IPS-15b (cell line): ENCODE measurements around the gene SMARCC2.

ENCODE experiments used
- H3K27me3 ChIP-seq: one replicate; pipeline ENCODE4 v1.6.1; 2013; ENCODE audit warnings: low read length; ENCODE audit not compliant: control insufficient read depth, insufficient read depth
- H3K36me3 ChIP-seq: one replicate; pipeline ENCODE4 v1.6.1; 2013; ENCODE audit warnings: low read length; ENCODE audit not compliant: control insufficient read depth, insufficient read depth
- H3K4me1 ChIP-seq: one replicate; pipeline ENCODE4 v1.6.1; 2013; ENCODE audit warnings: mild to moderate bottlenecking, low read length; ENCODE audit not compliant: control insufficient read depth, insufficient read depth
- H3K4me3 ChIP-seq: one replicate; pipeline ENCODE4 v1.5.1; 2013; ENCODE audit warnings: low read depth, low read length
- H3K9ac ChIP-seq: one replicate; pipeline ENCODE4 v1.6.1; 2013; ENCODE audit warnings: low read depth, mild to moderate bottlenecking, low read length
- H3K9me3 ChIP-seq: one replicate; pipeline ENCODE4 v1.6.1; 2013; ENCODE audit warnings: mild to moderate bottlenecking, low read length; ENCODE audit not compliant: control insufficient read depth, insufficient read depth

SMARCC2 gene

DNA sequence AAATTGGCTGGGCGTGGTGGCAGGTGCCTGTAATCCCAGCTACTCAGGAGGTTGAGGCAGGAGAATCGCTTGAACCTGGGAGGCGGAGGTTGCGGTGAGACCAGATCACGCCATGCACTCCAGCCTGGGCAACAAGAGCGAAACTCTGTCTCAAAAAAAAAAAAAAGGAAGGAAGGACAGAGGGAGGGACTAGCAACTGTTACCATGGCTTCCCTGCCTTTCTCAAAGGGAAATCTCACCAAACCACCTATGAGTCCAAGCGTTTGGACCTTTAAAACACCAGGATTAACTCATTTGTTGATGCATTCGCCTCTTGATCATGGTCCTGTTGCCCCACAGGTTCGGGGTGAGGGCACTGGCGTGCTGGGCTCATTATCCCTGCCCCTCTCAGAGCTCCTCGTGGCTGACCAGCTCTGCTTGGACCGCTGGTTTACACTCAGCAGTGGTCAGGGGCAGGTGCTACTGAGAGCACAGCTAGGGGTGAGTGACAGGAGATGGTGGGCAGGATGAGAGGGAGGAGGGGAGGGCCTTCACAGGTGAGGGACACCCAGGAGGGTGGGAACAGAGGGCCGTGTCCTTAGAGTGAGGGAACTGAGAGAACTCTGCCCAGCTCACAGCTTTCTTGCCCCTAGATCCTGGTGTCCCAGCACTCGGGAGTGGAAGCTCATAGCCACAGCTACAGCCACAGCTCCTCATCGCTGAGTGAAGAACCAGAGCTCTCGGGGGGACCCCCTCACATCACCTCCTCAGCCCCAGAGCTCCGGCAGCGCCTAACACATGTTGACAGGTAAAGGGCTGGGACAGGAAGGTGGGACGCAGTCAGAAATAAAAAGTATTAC, 47.1 kb downstream of the SMARCC2 start:
- peaks cover 55% of the 10 kb centered on the region for H3K36me3 ChIP-seq
- no peaks in the 10 kb centered on the region for H3K27me3 ChIP-seq
- no peak overlapping the region for H3K9ac ChIP-seq
- H3K9me3 ChIP-seq: no peaks in the 10 kb centered on the region
- no peaks in the 10 kb centered on the region for H3K4me1 ChIP-seq
- no peak overlapping the region for H3K4me3 ChIP-seq

DNA sequence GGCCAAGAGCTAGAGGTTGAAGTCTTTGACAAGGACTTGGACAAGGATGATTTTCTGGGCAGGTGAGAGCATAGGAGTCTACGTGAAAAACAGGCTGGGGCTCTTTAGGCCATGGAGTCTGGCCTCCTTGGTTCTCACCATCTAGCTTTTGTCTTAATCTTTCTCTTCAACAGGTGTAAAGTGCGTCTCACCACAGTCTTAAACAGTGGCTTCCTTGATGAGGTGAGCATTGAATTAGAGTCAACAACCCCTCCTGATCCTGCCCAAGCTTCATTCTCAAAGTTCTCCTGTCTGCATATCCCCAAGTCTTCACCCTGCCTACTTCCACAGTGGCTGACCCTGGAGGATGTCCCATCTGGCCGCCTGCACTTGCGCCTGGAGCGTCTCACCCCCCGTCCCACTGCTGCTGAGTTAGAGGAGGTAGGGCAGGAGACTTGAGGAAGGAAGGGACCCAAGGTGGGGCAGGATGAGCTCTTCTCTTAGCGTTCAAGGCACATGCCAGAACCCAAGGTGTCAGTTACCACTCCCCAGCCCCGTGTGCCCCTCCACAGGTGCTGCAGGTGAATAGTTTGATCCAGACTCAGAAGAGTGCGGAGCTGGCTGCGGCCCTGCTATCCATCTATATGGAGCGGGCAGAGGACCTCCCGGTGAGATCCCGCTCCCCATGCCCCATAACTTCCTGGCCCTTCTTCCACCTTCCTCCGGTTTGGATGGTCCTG, 51.3 kb downstream of the SMARCC2 start:
- peaks cover 64% of the 10 kb centered on the region for H3K36me3 ChIP-seq
- no peaks in the 10 kb centered on the region for H3K4me1 ChIP-seq
- no peak overlapping the region for H3K9ac ChIP-seq
- H3K4me3 ChIP-seq: no peak overlapping the region
- H3K9me3 ChIP-seq: no peaks in the 10 kb centered on the region
- H3K27me3 ChIP-seq: no peaks in the 10 kb centered on the region

DNA sequence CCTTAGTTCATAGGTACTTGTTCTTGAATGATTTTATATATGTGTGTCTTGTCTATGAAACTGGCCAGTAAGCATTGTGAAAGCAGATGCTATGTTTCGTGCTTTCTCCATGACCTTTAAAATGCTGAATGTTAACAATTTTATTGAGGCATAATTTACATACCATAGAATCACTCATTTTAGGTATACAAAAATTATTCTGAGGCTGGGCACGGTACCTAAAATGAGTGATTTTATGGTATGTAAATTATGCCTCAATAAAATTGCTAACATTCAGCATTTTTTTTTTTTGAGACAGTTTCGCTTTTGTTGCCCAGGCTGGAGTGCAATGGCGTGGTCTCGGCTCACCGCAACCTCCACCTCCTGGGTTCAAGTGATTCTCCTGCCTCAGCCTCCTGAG, 54.4 kb downstream of the SMARCC2 start:
- H3K9ac ChIP-seq: no peak overlapping the region
- H3K4me1 ChIP-seq: no peaks in the 10 kb centered on the region
- no peaks in the 10 kb centered on the region for H3K27me3 ChIP-seq
- peaks cover 60% of the 10 kb centered on the region for H3K36me3 ChIP-seq
- no peak overlapping the region for H3K4me3 ChIP-seq
- H3K9me3 ChIP-seq: no peaks in the 10 kb centered on the region

DNA sequence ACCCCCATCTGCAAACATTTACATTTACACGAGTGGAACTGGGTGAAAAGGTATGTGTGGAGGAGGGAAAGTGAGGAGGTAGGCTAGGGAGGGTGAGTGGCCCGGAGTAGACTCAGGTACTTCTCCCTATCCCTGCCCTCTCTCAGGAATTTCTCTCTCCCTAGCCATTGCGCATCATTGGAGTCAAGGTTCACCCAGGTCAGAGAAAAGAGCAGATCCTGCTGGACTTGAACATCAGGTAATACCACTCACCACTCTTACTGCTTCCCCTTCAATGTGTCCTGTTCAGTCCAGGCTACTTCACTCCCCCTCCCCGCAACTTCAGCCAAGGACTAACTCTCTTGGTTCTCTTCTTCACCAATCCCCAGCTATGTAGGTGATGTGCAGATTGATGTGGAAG, 58.4 kb downstream of the SMARCC2 start:
- peaks cover 32% of the 10 kb centered on the region for H3K36me3 ChIP-seq
- no peak overlapping the region for H3K4me3 ChIP-seq
- peaks cover 12% of the 10 kb centered on the region for H3K4me1 ChIP-seq
- no peak overlapping the region for H3K9ac ChIP-seq
- no peaks in the 10 kb centered on the region for H3K9me3 ChIP-seq
- no peaks in the 10 kb centered on the region for H3K27me3 ChIP-seq

DNA sequence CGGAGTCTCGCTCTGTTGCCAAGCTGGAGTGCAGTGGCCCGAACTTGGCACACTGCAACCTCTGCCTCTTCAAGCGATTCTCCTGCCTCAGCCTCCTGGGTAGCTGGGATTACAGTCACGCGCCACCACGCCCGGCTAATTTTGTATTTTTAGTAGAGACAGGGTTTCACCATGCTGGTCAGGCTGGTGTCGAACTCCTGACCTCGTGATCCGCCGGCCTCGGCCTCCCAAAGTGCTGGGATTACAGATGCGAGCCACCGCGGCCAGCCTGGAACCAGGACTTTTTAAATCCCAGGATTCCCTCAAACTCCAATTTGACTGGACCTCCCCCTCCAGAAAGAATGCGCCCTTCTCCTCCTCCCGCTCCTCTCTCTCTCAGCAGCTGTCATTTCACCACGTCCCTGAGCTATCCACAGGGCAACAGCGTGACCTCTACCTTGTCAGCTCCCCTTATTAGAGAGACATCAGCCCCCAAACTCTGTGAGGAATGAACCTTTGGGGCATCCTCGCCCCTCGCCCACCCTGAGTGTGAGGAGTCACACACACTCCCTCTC, 59.3 kb downstream of the SMARCC2 start:
- Histone ChIP-seq H3K36me3 (peaks cover 31% of the 10 kb centered on the region), H3K4me1 (peaks cover 12% of the 10 kb centered on the region), H3K4me3 (peak overlapping the region; percentile 93), H3K9ac (peak overlapping the region; percentile 61), H3K9me3 (no peaks in the 10 kb centered on the region), H3K27me3 (no peaks in the 10 kb centered on the region)

DNA sequence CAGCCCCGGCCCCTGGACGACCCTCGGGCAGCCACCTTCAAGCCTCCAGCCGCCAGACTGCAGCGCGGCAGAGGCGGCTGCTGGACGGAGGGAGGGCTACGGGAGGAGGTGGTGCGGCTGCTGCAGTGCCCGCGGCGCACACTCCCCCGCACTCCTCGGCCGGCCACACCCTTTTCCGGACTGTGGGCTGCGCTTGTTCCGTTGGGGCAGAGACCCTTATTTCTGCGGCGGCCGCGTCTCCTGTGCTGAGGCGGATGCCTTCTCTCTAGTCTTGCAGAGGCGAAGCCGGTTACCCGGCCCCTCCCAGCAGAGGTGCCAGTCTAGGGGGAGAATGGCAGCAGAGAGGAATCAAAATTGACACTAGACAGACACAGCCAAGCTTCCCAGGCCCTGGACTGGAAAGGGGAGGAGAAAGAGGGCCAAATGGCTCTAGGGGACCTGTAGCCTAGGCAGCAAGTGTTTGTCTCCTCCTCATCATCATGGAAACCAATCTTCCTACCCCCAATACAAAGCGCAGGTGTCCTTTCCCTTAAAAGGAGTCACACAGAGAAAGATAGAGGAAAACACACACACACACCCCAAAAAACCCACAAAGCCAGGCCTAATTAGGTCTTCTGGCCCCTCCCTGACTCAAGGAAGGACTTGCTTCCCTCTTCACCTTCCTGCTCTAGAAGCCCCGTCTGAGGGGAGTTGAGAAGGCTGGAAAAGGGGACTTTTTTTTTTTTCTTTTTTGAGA, 59.9 kb downstream of the SMARCC2 start:
- peaks cover 28% of the 10 kb centered on the region for H3K36me3 ChIP-seq
- no peaks in the 10 kb centered on the region for H3K9me3 ChIP-seq
- peak overlapping the region; percentile 74 for H3K9ac ChIP-seq
- H3K27me3 ChIP-seq: no peaks in the 10 kb centered on the region
- peaks cover 12% of the 10 kb centered on the region for H3K4me1 ChIP-seq
- H3K4me3 ChIP-seq: peak overlapping the region; percentile 93

DNA sequence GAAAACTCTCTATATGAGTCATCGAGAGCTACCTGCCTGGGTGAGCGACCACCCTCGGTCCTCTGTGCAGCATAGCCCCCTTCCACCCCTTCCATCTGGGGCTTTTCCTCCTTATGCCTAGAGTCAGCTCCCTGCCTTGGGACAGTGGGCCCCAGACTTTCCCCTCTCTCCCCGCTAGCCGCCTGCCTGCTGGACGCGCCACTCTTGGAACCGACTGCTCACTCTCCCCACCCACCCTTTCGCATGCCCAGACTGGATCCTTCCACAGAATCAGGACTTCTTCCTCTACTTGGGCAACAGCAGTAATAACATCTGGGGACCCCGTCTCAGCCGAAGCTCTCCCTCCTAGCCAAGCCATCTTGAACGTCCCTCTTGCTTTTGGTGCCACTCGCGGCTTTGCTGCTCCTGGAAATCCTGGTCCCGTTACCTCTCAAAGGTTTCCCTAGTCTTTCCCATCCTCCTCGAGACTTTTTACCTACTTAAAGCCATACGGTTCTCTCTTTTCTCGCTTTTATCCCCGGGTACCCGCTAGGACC, 60.5 kb downstream of the SMARCC2 start:
- peaks cover 25% of the 10 kb centered on the region for H3K36me3 ChIP-seq
- no peaks in the 10 kb centered on the region for H3K9me3 ChIP-seq
- H3K4me3 ChIP-seq: peak overlapping the region; percentile 93
- no peaks in the 10 kb centered on the region for H3K27me3 ChIP-seq
- peak overlapping the region; percentile 74 for H3K9ac ChIP-seq
- peaks cover 12% of the 10 kb centered on the region for H3K4me1 ChIP-seq

DNA sequence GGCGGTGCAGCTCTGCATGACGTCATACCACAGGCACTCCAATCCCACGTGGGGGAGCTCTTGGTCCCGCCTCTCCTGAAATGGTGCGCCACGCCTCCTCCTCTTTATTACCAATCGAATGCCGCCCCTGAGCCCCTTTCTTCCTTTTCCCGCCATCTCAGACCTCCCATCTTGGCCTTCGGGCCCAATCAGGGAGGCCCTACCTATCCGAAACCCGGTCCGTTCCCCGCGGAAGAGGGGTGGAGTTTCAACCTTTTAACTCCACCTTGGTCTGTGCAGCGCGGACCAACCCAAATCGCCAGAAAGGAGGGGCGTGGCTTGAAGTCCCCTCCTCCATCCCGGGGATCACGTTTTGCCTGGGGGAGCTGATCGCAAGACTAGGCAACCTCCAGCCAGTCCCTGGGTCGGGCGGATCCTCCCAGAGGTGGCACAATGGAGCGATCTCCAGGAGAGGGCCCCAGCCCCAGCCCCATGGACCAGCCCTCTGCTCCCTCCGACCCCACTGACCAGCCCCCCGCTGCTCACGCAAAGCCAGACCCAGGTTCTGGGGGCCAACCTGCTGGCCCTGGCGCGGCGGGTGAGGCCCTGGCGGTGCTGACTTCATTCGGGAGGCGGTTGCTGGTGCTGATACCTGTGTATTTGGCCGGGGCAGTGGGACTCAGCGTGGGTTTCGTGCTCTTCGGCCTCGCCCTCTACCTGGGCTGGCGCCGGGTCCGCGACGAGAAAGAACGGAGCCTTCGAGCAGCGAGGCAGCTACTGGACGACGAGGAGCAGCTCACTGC, 61.2 kb downstream of the SMARCC2 start, which contains the start of gene ESYT1:
Gene ESYT1 (plus strand): TSS at position 380 of the 782 bp plus-strand sequence. CDS start 53 bp downstream, at position 433.
- Histone ChIP-seq H3K9ac (peak within 1 kb of the TSS; percentile 74), H3K36me3 (peaks cover 18% of the 10 kb centered on the region), H3K4me1 (peaks cover 12% of the 10 kb centered on the region), H3K9me3 (no peaks in the 10 kb centered on the region), H3K4me3 (peak within 1 kb of the TSS; percentile 93), H3K27me3 (no peaks in the 10 kb centered on the region)

DNA sequence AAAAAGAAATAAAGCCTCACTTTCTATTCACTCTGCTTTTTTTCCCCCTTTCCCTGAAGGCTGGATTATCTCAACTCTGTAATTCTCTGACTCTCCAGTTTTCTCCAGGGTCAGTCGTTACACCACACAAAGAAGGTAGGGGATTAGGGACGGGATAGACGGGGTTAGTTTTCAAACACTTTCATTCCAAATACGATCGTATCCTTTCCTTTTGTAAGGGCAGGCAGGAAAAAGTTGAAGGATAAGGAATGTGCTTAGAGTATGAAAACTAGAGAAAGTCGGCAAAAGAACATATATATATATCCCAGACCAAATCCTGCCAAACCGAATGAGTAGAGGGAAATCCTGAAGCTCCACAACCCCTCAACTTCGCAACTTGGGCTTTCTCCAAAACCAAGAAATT, 61.8 kb downstream of the SMARCC2 start:
- Histone ChIP-seq H3K36me3 (peaks cover 17% of the 10 kb centered on the region), H3K9me3 (no peaks in the 10 kb centered on the region), H3K9ac (no peak overlapping the region), H3K4me3 (peak overlapping the region; percentile 40), H3K27me3 (no peaks in the 10 kb centered on the region), H3K4me1 (peaks cover 12% of the 10 kb centered on the region)

DNA sequence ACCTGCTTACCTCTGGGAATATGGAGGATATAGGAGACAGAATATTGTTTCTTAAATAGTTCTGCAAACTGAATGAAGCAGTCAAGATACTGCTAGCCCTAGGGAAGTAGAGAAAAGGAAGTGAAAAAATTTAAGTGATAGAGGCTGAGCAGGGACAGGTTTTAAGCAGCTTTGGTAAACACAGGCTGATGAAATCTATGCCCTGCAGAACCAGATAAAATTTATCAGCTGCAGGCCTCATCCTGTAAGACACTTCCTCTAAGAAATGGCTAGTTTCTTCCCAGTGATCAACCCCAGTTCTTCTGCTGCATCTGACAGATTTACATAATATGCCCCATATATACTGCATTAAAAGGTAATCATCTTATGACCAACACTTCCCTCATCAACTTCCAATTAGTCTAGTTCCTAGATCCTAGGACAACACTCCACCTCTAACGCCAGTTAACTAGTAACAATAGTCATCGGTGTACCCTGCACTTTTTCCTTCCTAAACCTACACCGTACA, 62.5 kb downstream of the SMARCC2 start:
- peak overlapping the region; percentile 40 for H3K4me3 ChIP-seq
- H3K9ac ChIP-seq: no peak overlapping the region
- H3K36me3 ChIP-seq: peaks cover 12% of the 10 kb centered on the region
- H3K27me3 ChIP-seq: no peaks in the 10 kb centered on the region
- H3K9me3 ChIP-seq: no peaks in the 10 kb centered on the region
- H3K4me1 ChIP-seq: peaks cover 12% of the 10 kb centered on the region
